ENCODE data around the gene NKAIN2. TPM values are rescaled to one million over a fixed set of nuclear protein-coding genes. Genes with fewer than 3 reads are reported as not detected.
"Not testable (repeated sequence)": the region's sequence is repeated elsewhere in the genome, so short reads cannot be mapped to it uniquely, and the experiment has no call there.

The NKAIN2 gene
- total RNA-seq, 4 donors from 2014 or later = 0.11 to 1.0 (median 0.94) TPM; not detected in 1

- Histone ChIP-seq H3K36me3 (no peaks in the 10 kb centered on the region), H3K9me3 (no peaks in the 10 kb centered on the region), H3K27ac (no peak overlapping the region), H3K4me1 (no peaks in the 10 kb centered on the region), H3K27me3 (no peaks in the 10 kb centered on the region), H3K4me3 (replicated peaks in 1 of 3) (no peak overlapping the region)
- intact Hi-C loops (cut with DNase I) = no loop called here
- DNase-seq = no peak
- no peak for TF ChIP-seq CTCF (IDR thresholded peaks at IDR 0.05)
- TF ChIP-seq POLR2A (IDR thresholded peaks at IDR 0.05) = no peak
These were observed 754.2 kb downstream of the NKAIN2 start for GRCh38 chr6:124557873-124558272.

DNA sequence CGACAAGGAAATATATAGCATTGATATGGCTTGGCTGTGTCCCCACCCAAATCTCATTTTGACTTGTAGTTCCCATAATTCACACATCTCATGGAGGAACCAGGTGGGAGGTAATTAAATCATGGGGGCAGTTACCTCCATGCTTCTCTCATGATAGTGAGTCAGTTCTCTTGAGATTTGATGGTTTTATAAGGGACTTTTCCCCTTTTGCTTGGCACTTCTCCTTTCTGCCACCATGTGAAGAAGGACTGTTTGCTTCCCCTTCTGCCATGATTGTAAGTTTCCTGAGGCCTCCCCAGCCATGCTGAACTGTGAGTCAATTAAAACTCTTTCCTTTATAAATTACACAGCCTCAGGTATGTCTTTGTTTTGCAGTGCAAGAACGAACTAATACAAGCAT is 756.4 kb downstream of the NKAIN2 start:
- DNase-seq; H3K4me1 ChIP-seq; intact Hi-C loops (cut with DNase I); H3K27ac ChIP-seq; H3K27me3 ChIP-seq; H3K4me3 ChIP-seq (replicated peaks in 1 of 3); H3K9me3 ChIP-seq; H3K36me3 ChIP-seq: not testable (repeated sequence)
- 91 to 92% methylated on average over 2 of the region's 2 CpGs for WGBS, 2 donors

- intact Hi-C loops (cut with DNase I) = no loop called here
- Histone ChIP-seq H3K9me3 (no peaks in the 10 kb centered on the region), H3K4me3 (replicated peaks in 1 of 3) (no peak overlapping the region), H3K27me3 (no peaks in the 10 kb centered on the region), H3K36me3 (no peaks in the 10 kb centered on the region), H3K27ac (no peak overlapping the region), H3K4me1 (no peaks in the 10 kb centered on the region)
- no peak for DNase-seq
- WGBS, 2 donors = 80 to 81% methylated on average over 3 of the region's 3 CpGs
- TF ChIP-seq POLR2A (IDR thresholded peaks at IDR 0.05) (no peak), CTCF (IDR thresholded peaks at IDR 0.05) (no peak)
These were observed 757.4 kb downstream of the NKAIN2 start for GRCh38 chr6:124560873-124561567.

DNA sequence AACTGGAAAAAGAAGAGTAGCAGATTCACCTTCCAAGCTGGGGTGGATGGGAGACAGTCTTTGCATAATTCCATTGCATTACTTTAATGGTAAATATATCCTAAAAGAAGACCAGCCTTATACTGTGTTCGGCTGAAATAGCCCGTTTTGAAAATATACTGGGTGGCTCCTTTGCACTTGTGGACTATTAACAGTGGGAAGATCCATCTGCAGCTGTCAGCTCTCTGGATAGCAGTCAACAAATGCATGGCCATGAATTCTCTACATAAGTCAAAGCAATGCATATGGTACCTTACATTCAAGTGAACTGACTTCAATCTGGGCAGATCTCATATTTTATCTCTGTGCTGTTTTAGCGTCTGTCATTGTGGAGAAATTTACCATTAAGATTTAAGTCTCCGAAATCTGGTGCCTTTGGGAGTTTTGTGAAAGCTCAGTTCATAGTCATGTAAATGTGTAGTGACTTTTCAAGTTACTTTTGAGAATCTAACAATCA is 758.0 kb downstream of the NKAIN2 start:
- TF ChIP-seq CTCF (IDR thresholded peaks at IDR 0.05) = no peak
- no peak for TF ChIP-seq POLR2A (IDR thresholded peaks at IDR 0.05)
- Histone ChIP-seq H3K4me1 (no peaks in the 10 kb centered on the region), H3K36me3 (no peaks in the 10 kb centered on the region), H3K4me3 (replicated peaks in 1 of 3) (no peak overlapping the region), H3K27me3 (no peaks in the 10 kb centered on the region), H3K27ac (no peak overlapping the region), H3K9me3 (no peaks in the 10 kb centered on the region)
- WGBS, 2 donors = 79 to 80% methylated on average over 4 of the region's 4 CpGs
- intact Hi-C loops (cut with DNase I) = no loop called here
- no peak for DNase-seq

GRCh38 chr6:124564125-124564524 is 760.5 kb downstream of the NKAIN2 start:
- intact Hi-C loops (cut with DNase I); H3K27me3 ChIP-seq; DNase-seq; H3K27ac ChIP-seq; H3K4me3 ChIP-seq (replicated peaks in 1 of 3); H3K9me3 ChIP-seq; H3K4me1 ChIP-seq; H3K36me3 ChIP-seq: not testable (repeated sequence)
- WGBS, 2 donors = 85 to 94% methylated on average over 3 of the region's 3 CpGs

DNA sequence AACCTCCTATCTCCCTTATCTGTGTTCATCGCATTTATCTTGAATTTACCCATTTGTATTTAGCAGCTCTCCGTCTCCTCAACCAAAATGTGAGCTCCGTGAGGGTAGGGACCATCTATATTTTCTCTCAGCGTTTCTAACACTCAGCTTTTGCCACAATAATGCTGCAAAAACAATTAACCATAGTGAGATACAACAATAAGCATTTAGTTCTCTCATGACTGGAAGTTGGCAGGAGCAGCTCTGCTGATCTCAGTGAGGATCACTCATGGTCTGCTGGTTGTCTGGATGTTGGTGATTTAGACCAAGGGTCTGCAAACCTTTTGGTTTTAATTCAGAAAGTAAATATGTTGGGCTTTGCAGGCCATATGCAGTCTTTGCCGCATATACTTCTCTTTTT is 763.7 kb downstream of the NKAIN2 start:
- WGBS, 2 donors = 84 to 86% methylated on average over 5 of the region's 5 CpGs
- DNase-seq = no peak
- no peaks in the 10 kb centered on the region for H3K36me3 ChIP-seq
- no peaks in the 10 kb centered on the region for H3K27me3 ChIP-seq
- no peak overlapping the region for H3K4me3 ChIP-seq (replicated peaks in 1 of 3)
- H3K4me1 ChIP-seq = no peaks in the 10 kb centered on the region
- H3K9me3 ChIP-seq = no peaks in the 10 kb centered on the region
- no peak overlapping the region for H3K27ac ChIP-seq
- intact Hi-C loops (cut with DNase I) = no loop called here
- TF ChIP-seq POLR2A (IDR thresholded peaks at IDR 0.05) (no peak), CTCF (IDR thresholded peaks at IDR 0.05) (no peak)

Measured in thyroid gland (tissue), 4 donors.